Nephron progenitor cell (in vitro differentiated cells): ENCODE data around the gene FGFRL1.
A peak's percentile ranks its signal among the peaks of the same experiment; 100 is the strongest.
"Not testable (repeated sequence)": the region's sequence is repeated elsewhere in the genome, so short reads cannot be mapped to it uniquely, and the experiment has no call there.

ENCODE experiments used
- DNase-seq: peaks from one replicate; pipeline ENCODE4 v3.0.0; 2021
- H3K27ac Mint-ChIP-seq: 2 replicates; pipeline ENCODE4 v1.8.0; 2021; ENCODE audit warnings: mild to moderate bottlenecking, moderate library complexity, mixed read lengths
- H3K27me3 Mint-ChIP-seq: 2 replicates; pipeline ENCODE4 v1.8.0; 2021; ENCODE audit warnings: mild to moderate bottlenecking, low read depth, mixed read lengths; ENCODE audit not compliant: poor library complexity
- H3K36me3 Mint-ChIP-seq: 2 replicates; pipeline ENCODE4 v1.8.0; 2021; ENCODE audit warnings: low read depth, mixed read lengths
- H3K4me1 Mint-ChIP-seq: 2 replicates; pipeline ENCODE4 v1.8.0; 2021; ENCODE audit warnings: mixed read lengths
- H3K4me3 Mint-ChIP-seq: 2 replicates; pipeline ENCODE4 v1.8.0; 2021; ENCODE audit warnings: mild to moderate bottlenecking, moderate library complexity, mixed read lengths
- H3K9me3 Mint-ChIP-seq: 2 replicates; pipeline ENCODE4 v1.8.0; 2021; ENCODE audit warnings: mild to moderate bottlenecking, moderate library complexity, mixed read lengths
- CTCF ChIP-seq: fragments of 200-600 bp; sonication (generic); IDR thresholded peaks from 2 replicates; pipeline ENCODE4 v1.5.0; 2021; ENCODE audit warnings: antibody characterized with exemption

FGFRL1 gene

GRCh38 chr4:1043651-1044468 is 32.4 kb downstream of the FGFRL1 start:
- Mint-ChIP-seq H3K9me3 (no peaks in the 10 kb centered on the region), H3K27me3 (peaks cover 46% of the 10 kb centered on the region), H3K36me3 (no peaks in the 10 kb centered on the region), H3K4me1 (peaks cover 64% of the 10 kb centered on the region), H3K27ac (no peak overlapping the region), H3K4me3 (no peak overlapping the region)
- no peak for TF ChIP-seq CTCF
- DNase-seq: peak; percentile 61

- peak; percentile 3 for DNase-seq
- TF ChIP-seq CTCF: no peak
- no peak overlapping the region for H3K4me3 Mint-ChIP-seq
- H3K9me3 Mint-ChIP-seq: no peaks in the 10 kb centered on the region
- H3K27ac Mint-ChIP-seq: no peak overlapping the region
- peaks cover 53% of the 10 kb centered on the region for H3K27me3 Mint-ChIP-seq
- peaks cover 57% of the 10 kb centered on the region for H3K4me1 Mint-ChIP-seq
- no peaks in the 10 kb centered on the region for H3K36me3 Mint-ChIP-seq
Observed at GRCh38 chr4:1044469-1045192, 33.2 kb downstream of the FGFRL1 start.

- H3K27me3 Mint-ChIP-seq: peaks cover 59% of the 10 kb centered on the region
Observed at GRCh38 chr4:1045193-1045594, 33.8 kb downstream of the FGFRL1 start.

GRCh38 chr4:1045595-1046201 is 34.3 kb downstream of the FGFRL1 start:
- Mint-ChIP-seq H3K27ac (no peak overlapping the region), H3K4me1 (peaks cover 49% of the 10 kb centered on the region), H3K4me3 (no peak overlapping the region), H3K36me3 (no peaks in the 10 kb centered on the region), H3K27me3 (peaks cover 64% of the 10 kb centered on the region), H3K9me3 (no peaks in the 10 kb centered on the region)
- TF ChIP-seq CTCF: no peak
- DNase-seq: no peak

More at GRCh38 chr4:1045193-1045594, 33.8 kb downstream of the FGFRL1 start:
- H3K4me3 Mint-ChIP-seq: peak overlapping the region; percentile 38
- no peak for TF ChIP-seq CTCF
- H3K27ac Mint-ChIP-seq: no peak overlapping the region
- peaks cover 53% of the 10 kb centered on the region for H3K4me1 Mint-ChIP-seq
- H3K9me3 Mint-ChIP-seq: no peaks in the 10 kb centered on the region
- H3K36me3 Mint-ChIP-seq: no peaks in the 10 kb centered on the region
- DNase-seq: peak; percentile 3

GRCh38 chr4:1046581-1047011 is 35.2 kb downstream of the FGFRL1 start:
- H3K27ac Mint-ChIP-seq, H3K9me3 Mint-ChIP-seq, H3K4me3 Mint-ChIP-seq, H3K36me3 Mint-ChIP-seq: not testable (repeated sequence)
- peaks cover 42% of the 10 kb centered on the region for H3K4me1 Mint-ChIP-seq
- H3K27me3 Mint-ChIP-seq: peaks cover 72% of the 10 kb centered on the region
- peak; percentile 73 for DNase-seq
